GM12875 (cell line): ENCODE results near the gene TBC1D14.

ENCODE experiments used
- H3K4me3 ChIP-seq: one replicate; pipeline ENCODE4 v1.5.1; 2011; ENCODE audit warnings: low read depth, low read length, control low read depth
- CTCF ChIP-seq: IDR thresholded peaks from 2 replicates; pipeline ENCODE4 v1.5.1; 2011; ENCODE audit warnings: low read depth, mild to moderate bottlenecking, control low read depth, inconsistent platforms, low read length, moderate library complexity, borderline replicate concordance; ENCODE audit not compliant: insufficient read depth

TBC1D14 gene

GRCh38 chr4:6955261-6955911 is 45.8 kb downstream of the TBC1D14 start:
- H3K4me3 ChIP-seq, result no peak overlapping the region
- no peak for TF ChIP-seq CTCF

- no peak for TF ChIP-seq CTCF
- H3K4me3 ChIP-seq, result no peak overlapping the region
Observed at GRCh38 chr4:6956087-6956433, 46.4 kb downstream of the TBC1D14 start.

- no peak for TF ChIP-seq CTCF
- no peak overlapping the region for H3K4me3 ChIP-seq
Observed at GRCh38 chr4:6956434-6957147, 47.0 kb downstream of the TBC1D14 start.

GRCh38 chr4:6957148-6957520 is 47.5 kb downstream of the TBC1D14 start:
- no peak for TF ChIP-seq CTCF

GRCh38 chr4:6957994-6958393 is 48.4 kb downstream of the TBC1D14 start:
- no peak for TF ChIP-seq CTCF

More at GRCh38 chr4:6957148-6957520, 47.5 kb downstream of the TBC1D14 start:
- no peak overlapping the region for H3K4me3 ChIP-seq

GRCh38 chr4:6959261-6959660 is 49.6 kb downstream of the TBC1D14 start:
- H3K4me3 ChIP-seq, result no peak overlapping the region
- TF ChIP-seq CTCF, result no peak

More at GRCh38 chr4:6957994-6958393, 48.4 kb downstream of the TBC1D14 start:
- H3K4me3 ChIP-seq, result no peak overlapping the region

GRCh38 chr4:6960154-6960553 is 50.5 kb downstream of the TBC1D14 start:
- TF ChIP-seq CTCF, result no peak
- no peak overlapping the region for H3K4me3 ChIP-seq
